HEK293 (cell line): Measurements from ENCODE around the gene RPS6KA1.

Experiments used
- CTCF ChIA-PET: fragments of 350-600 bp; formaldehyde crosslinking; extraction: SDS; loops from one replicate; lab custom pipeline; 2021; ENCODE audit warnings: antibody characterized with exemption; lab: Yijun Ruan, JAX
- POLR2A ChIA-PET: fragments of 300-600 bp; formaldehyde crosslinking; extraction: SDS; loops from one replicate; lab custom pipeline; 2020; ENCODE audit warnings: antibody characterized with exemption, inconsistent platforms; lab: Yijun Ruan, JAX
- H3K27ac ChIP-seq: fragments of 200-500 bp; sonication (Bioruptor generic); 2 replicates; pipeline ENCODE4 v1.5.1; 2014; ENCODE audit warnings: low read depth, low read length, control low read depth, inconsistent platforms; ENCODE audit errors: extremely low read depth
- H3K36me3 ChIP-seq, 2 experiments: fragments of 200-500 bp in 1 of 2; sonication (Bioruptor generic) in 1 of 2; 1 replicate in 1 of 2; 2 replicates in 1 of 2; pipeline ENCODE4 v1.5.1; 2014 to 2017; ENCODE audit warnings: inconsistent platforms in 2 of 2, low read length in 2 of 2; ENCODE audit not compliant: control insufficient read depth in 2 of 2, insufficient read depth in 1 of 2
- H3K4me1 ChIP-seq: fragments of 200-500 bp; sonication (Bioruptor generic); 2 replicates; pipeline ENCODE4 v1.5.1; 2014; ENCODE audit warnings: mild to moderate bottlenecking, low read length, inconsistent platforms; ENCODE audit not compliant: control insufficient read depth, insufficient read depth
- H3K4me3 ChIP-seq: 2 replicates; pipeline ENCODE4 v1.5.1; 2011; ENCODE audit warnings: low read depth, mild to moderate bottlenecking, control low read depth, low read length, moderate library complexity
- H3K9me3 ChIP-seq: fragments of 200-500 bp; sonication (Bioruptor generic); 2 replicates; pipeline ENCODE4 v1.5.1; 2014; ENCODE audit warnings: low read depth, low read length, inconsistent platforms; ENCODE audit not compliant: control insufficient read depth, insufficient read depth
- IKZF3 ChIP-seq: fragments of 450-650 bp; IDR thresholded peaks from 2 replicates; pipeline ENCODE4 v1.5.0; 2018; ENCODE audit warnings: missing biosample characterization, mild to moderate bottlenecking, missing genetic modification characterization, moderate library complexity
- SETDB1 ChIP-seq: IDR thresholded peaks from one replicate; pipeline ENCODE4 v1.6.1; 2017; ENCODE audit warnings: mild to moderate bottlenecking, low read length, moderate library complexity, mixed read lengths; ENCODE audit not compliant: insufficient read length
- TSHZ1 ChIP-seq: fragments of 450-650 bp; formaldehyde crosslinking; IDR thresholded peaks from 2 replicates; pipeline ENCODE4 v1.5.1; 2016; ENCODE audit warnings: missing biosample characterization, missing genetic modification characterization, borderline replicate concordance
- ZBTB20 ChIP-seq: fragments of 450-650 bp; formaldehyde crosslinking; IDR thresholded peaks from 2 replicates; pipeline ENCODE4 v1.5.1; 2016; ENCODE audit warnings: missing biosample characterization, missing genetic modification characterization
- ZFHX2 ChIP-seq: fragments of 450-650 bp; formaldehyde crosslinking; conservative IDR thresholded peaks from 2 replicates; pipeline ENCODE4 v1.5.1; 2016; ENCODE audit warnings: missing biosample characterization, missing genetic modification characterization
- ZIC2 ChIP-seq: fragments of 450-650 bp; formaldehyde crosslinking; IDR thresholded peaks from 2 replicates; pipeline ENCODE4 v1.5.1; 2016; ENCODE audit warnings: missing biosample characterization, missing genetic modification characterization
- ZNF169 ChIP-seq: fragments of 450-650 bp; formaldehyde crosslinking; IDR thresholded peaks from 2 replicates; pipeline ENCODE4 v1.5.1; 2016; ENCODE audit warnings: missing biosample characterization, missing genetic modification characterization
- ZNF449 ChIP-seq: fragments of 450-650 bp; formaldehyde crosslinking; IDR thresholded peaks from 2 replicates; pipeline ENCODE4 v1.5.1; 2017; ENCODE audit warnings: missing biosample characterization, mild to moderate bottlenecking, missing genetic modification characterization, moderate library complexity
- ZNF596 ChIP-seq: fragments of 450-650 bp; IDR thresholded peaks from 2 replicates; pipeline ENCODE4 v1.5.0; 2018; ENCODE audit warnings: missing biosample characterization, mild to moderate bottlenecking, missing genetic modification characterization, moderate library complexity
- ZNF610 ChIP-seq: fragments of 450-650 bp; formaldehyde crosslinking; IDR thresholded peaks from 2 replicates; pipeline ENCODE4 v1.5.1; 2016; ENCODE audit warnings: missing biosample characterization, missing genetic modification characterization, borderline replicate concordance
- ZNF677 ChIP-seq: fragments of 450-650 bp; IDR thresholded peaks from 2 replicates; pipeline ENCODE4 v1.5.0; 2018; ENCODE audit warnings: missing biosample characterization, mild to moderate bottlenecking, missing genetic modification characterization, moderate library complexity

The RPS6KA1 gene

GRCh38 chr1:26531651-26532131, 2.1 kb downstream of the RPS6KA1 start:
- TF ChIP-seq TSHZ1 (tag by site-specific recombination) = no peak
- TF ChIP-seq ZNF449 = peak; percentile 81
- TF ChIP-seq ZBTB20 (tag by site-specific recombination) = 0 out of 2 replicates have a peak, but pooled peaks have one; percentile 15
- Histone ChIP-seq H3K27ac (0 out of 2 replicates have a peak overlapping the region, but pooled peaks have one; percentile 0), H3K36me3 (peaks cover 0 to 6% of the 10 kb centered on the region in 2 experiments; a peak in 1 of 3 replicates), H3K4me3 (no peak overlapping the region), H3K9me3 (no peaks in the 10 kb centered on the region), H3K4me1 (0 out of 2 replicates have a peak, but pooled peaks cover 6% of the 10 kb centered on the region)
- CTCF ChIA-PET = interaction anchor here (2.2 to 2.5 kb wide), 2 partner anchors 10 to 31 kb away, joined by 8 to 19 read pairs; no protein-coding TSS in a partner anchor
- POLR2A ChIA-PET = interaction anchor here (4.8 kb wide), 1 partner anchor 31 kb away, joined by 24 read pairs; no protein-coding TSS in a partner anchor

DNA sequence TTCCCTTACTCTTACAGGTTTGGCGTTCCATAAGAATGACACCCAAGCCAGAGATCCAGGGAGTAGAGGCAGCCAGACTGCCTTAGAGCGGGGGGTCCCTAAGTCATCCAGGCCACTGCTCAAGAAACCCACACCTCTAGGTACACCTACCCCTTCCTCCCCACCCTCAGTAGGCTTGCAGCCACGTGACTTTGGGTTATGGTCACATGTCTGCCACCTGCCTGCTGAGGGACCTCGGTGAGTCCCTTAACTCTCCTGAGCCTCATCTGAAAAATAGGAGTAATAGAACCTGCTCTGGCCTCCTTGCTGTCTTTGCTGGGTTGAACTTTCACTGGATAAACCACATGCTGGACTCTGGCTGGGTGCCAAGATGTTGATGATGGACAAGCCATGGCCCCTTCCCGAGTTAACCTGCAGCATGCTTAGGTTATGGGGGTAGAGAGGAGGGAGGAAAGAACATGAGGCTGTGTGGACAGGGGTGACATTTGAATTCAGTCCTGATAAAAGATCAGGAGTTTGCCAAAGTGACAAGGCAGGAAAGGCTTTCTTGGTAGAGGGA, 4.5 kb downstream of the RPS6KA1 start:
- Histone ChIP-seq H3K36me3 (peaks cover 0 to 30% of the 10 kb centered on the region in 2 experiments; a peak in 1 of 3 replicates), H3K9me3 (no peaks in the 10 kb centered on the region), H3K4me3 (no peak overlapping the region), H3K27ac (no peak overlapping the region), H3K4me1 (0 out of 2 replicates have a peak, but pooled peaks cover 6% of the 10 kb centered on the region)
- CTCF ChIA-PET = interaction anchor here (1.1 kb wide), 1 partner anchor 34 kb away, joined by 4 read pairs; no protein-coding TSS in a partner anchor
- TF ChIP-seq ZNF610 (tag by site-specific recombination) (no peak), ZNF596 (no peak), ZFHX2 (tag by site-specific recombination) (0 out of 2 replicates have a peak, but pooled peaks have one; percentile 11)
- POLR2A ChIA-PET = interaction anchor here (1.4 kb wide), 1 partner anchor 34 kb away, joined by 3 read pairs; no protein-coding TSS in a partner anchor

DNA sequence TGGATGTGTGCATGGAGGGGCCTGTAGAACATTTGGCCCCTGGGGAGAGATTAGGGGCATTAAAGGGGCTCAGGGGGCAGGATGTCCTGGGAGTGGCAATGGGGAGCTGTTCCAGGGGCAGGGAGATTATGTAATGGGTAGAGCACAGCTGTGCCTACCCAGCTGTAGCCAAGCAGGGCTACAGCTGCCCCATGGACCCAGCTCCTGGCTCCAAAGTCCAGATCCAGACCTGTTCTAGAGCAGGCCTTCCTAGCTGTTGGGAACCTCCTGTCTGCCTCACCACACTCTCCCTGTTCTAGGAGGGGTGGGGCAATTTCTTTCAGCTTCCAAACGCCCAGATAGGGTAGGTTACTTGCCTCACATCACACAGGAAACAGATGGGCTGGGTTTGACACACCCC, 5.6 kb downstream of the RPS6KA1 start:
- H3K9me3 ChIP-seq = no peaks in the 10 kb centered on the region
- H3K36me3 ChIP-seq = peaks cover 0 to 32% of the 10 kb centered on the region in 2 experiments; a peak in 1 of 3 replicates
- TF ChIP-seq ZNF677 = no peak
- no peak for TF ChIP-seq ZNF169 (tag by site-specific recombination)
- no peak for TF ChIP-seq SETDB1
- TF ChIP-seq IKZF3 (tag by site-specific recombination) = no peak
- 0 out of 2 replicates have a peak, but pooled peaks have one; percentile 35 for TF ChIP-seq ZIC2 (tag by site-specific recombination)
- TF ChIP-seq, all 188 proteins: peak for 1
- CTCF ChIA-PET = interaction anchor here (0.6 to 1.1 kb wide), 3 partner anchors 27 to 1767 kb away, joined by 4 to 6 read pairs (median 4); no protein-coding TSS in a partner anchor
- H3K4me1 ChIP-seq = 0 out of 2 replicates have a peak, but pooled peaks cover 6% of the 10 kb centered on the region
- POLR2A ChIA-PET = interaction anchor here (1.4 kb wide), 1 partner anchor 35 kb away, joined by 3 read pairs; no protein-coding TSS in a partner anchor
- no peak overlapping the region for H3K4me3 ChIP-seq
- no peak overlapping the region for H3K27ac ChIP-seq
